ENCODE data around the gene CFAP61.

DNA sequence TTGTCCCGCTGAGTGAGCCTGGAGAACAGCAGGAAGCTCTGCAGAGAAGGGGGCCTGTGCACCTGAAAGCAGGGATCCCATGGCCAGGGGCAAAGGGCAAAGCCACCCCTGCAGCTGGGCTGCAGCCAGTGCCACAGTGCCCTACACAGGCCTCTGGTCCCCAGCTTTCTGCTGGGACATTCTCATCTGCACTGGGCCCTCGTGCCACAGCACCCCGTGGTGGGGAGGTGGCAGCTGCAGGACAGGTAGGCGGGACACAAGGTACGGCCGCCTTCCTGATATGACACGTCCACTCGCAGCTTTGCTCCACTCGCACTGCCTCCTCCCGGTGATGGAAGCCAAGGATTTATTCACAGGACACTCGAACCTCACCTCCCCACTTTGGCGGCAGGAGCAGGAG, 342.8 kb downstream of the CFAP61 start:
- TF ChIP-seq, protein P1, sequence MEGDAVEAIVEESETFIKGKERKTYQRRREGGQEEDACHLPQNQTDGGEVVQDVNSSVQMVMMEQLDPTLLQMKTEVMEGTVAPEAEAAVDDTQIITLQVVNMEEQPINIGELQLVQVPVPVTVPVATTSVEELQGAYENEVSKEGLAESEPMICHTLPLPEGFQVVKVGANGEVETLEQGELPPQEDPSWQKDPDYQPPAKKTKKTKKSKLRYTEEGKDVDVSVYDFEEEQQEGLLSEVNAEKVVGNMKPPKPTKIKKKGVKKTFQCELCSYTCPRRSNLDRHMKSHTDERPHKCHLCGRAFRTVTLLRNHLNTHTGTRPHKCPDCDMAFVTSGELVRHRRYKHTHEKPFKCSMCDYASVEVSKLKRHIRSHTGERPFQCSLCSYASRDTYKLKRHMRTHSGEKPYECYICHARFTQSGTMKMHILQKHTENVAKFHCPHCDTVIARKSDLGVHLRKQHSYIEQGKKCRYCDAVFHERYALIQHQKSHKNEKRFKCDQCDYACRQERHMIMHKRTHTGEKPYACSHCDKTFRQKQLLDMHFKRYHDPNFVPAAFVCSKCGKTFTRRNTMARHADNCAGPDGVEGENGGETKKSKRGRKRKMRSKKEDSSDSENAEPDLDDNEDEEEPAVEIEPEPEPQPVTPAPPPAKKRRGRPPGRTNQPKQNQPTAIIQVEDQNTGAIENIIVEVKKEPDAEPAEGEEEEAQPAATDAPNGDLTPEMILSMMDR (IDR thresholded peaks at IDR 0.05): no peak
- no peak for TF ChIP-seq POLR2A (IDR thresholded peaks at IDR 0.05)

Data from thyroid gland (tissue), 4 donors.